B cell (primary cell): ENCODE measurements around the gene TBX4.

Source experiments
- EZH2 ChIP-seq: IDR thresholded peaks from 2 replicates; pipeline ENCODE4 v1.6.1; 2012; ENCODE audit warnings: borderline replicate concordance, low read depth, mild to moderate bottlenecking, moderate library complexity, low read length; ENCODE audit not compliant: insufficient read depth, poor library complexity, severe bottlenecking
- TF ChIP-seq, protein P1 (sequence below): fragments of 200-600 bp; IDR thresholded peaks from one replicate; pipeline ENCODE4 v1.8.0; 2022; ENCODE audit warnings: antibody characterized with exemption, mild to moderate bottlenecking

DNA sequence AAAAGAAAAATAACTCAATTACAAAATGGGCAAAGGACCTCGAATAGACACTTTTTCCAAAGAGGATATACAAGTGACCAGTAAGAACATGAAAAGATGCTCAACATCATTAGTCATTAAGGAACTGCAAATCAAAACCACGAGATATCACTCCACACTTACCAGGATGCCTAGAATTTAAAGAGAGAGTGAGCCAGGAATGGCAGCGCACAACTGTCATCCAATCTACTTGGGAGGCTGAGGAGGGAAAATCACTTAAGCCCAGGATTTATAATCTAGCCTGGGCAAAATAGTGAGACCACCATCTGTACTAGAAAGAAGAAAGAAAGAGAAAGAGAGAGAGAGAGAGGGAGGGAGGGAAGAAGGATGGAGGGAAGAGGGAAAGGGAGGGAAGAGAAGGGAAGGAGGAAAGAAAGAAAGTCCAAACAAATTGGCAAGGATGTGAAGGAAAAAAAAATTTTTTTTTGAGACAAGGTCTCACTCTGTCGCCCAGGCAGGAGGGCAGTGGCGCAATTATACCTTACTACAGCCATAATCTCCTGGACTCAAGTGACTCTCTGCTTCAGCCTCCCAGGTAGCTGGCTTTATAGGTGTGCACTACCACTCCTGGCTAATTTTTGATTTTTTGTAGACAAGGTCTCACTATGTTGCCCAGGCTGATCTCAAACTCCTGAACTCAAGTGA is 30.0 kb upstream of the TBX4 start:
- no peak for TF ChIP-seq EZH2
- TF ChIP-seq, protein P1, sequence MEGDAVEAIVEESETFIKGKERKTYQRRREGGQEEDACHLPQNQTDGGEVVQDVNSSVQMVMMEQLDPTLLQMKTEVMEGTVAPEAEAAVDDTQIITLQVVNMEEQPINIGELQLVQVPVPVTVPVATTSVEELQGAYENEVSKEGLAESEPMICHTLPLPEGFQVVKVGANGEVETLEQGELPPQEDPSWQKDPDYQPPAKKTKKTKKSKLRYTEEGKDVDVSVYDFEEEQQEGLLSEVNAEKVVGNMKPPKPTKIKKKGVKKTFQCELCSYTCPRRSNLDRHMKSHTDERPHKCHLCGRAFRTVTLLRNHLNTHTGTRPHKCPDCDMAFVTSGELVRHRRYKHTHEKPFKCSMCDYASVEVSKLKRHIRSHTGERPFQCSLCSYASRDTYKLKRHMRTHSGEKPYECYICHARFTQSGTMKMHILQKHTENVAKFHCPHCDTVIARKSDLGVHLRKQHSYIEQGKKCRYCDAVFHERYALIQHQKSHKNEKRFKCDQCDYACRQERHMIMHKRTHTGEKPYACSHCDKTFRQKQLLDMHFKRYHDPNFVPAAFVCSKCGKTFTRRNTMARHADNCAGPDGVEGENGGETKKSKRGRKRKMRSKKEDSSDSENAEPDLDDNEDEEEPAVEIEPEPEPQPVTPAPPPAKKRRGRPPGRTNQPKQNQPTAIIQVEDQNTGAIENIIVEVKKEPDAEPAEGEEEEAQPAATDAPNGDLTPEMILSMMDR, result no peak
